Lower leg skin (tissue), 4 donors: ENCODE measurements around the gene UTP3. TPM values are rescaled to one million over a fixed set of nuclear protein-coding genes. Genes with fewer than 3 reads are reported as not detected.

Experiments
- DNase-seq, 2 donors: peaks; one replicate each; pipeline ENCODE4 v3.0.0-alpha.2; 2019; ENCODE audit warnings: low spot score in 2 of 2
- H3K4me3 ChIP-seq: fragments of 200-600 bp; sonication (generic); 2 replicates; pipeline ENCODE4 v1.5.1; 2017; ENCODE audit warnings: mild to moderate bottlenecking, low read depth; ENCODE audit not compliant: poor library complexity, severe bottlenecking
- POLR2A ChIP-seq, 2 donors: fragments of 450-650 bp; IDR thresholded peaks; one replicate each; pipeline ENCODE4 v1.6.1; 2016 to 2017; ENCODE audit warnings: antibody characterized with exemption in 2 of 2, mild to moderate bottlenecking in 1 of 2, moderate library complexity in 1 of 2
- WGBS, 2 donors: methylation state at CpG; one replicate each; pipeline ENCODE4 v1.1.5; 2018; 5-methylcytosine and 5-hydroxymethylcytosine counted together
- intact Hi-C: fragments of 100-400 bp; cut with DNase I; formaldehyde crosslinking; loops from one replicate; pipeline ENCODE4 v1.15.0; 2023; ENCODE audit warnings: low total_unique reads
- total RNA-seq, 4 donors: library from RNA; depleted of rRNA; stranded (reverse); fragments of >200 nt; gene quantifications; one replicate each; pipeline ENCODE4 v1.1.0, GENCODE V29; 2016
- TF ChIP-seq, protein P1 (sequence below), 3 donors: fragments of 450-650 bp; IDR thresholded peaks; one replicate each; pipeline ENCODE4 v1.5.1; 2016; ENCODE audit warnings: antibody characterized with exemption in 3 of 3, mild to moderate bottlenecking in 3 of 3, moderate library complexity in 2 of 3

UTP3 gene
- total RNA-seq, 4 donors from 2014 or later = 12.6 to 32.8 (median 17.6) TPM

DNA sequence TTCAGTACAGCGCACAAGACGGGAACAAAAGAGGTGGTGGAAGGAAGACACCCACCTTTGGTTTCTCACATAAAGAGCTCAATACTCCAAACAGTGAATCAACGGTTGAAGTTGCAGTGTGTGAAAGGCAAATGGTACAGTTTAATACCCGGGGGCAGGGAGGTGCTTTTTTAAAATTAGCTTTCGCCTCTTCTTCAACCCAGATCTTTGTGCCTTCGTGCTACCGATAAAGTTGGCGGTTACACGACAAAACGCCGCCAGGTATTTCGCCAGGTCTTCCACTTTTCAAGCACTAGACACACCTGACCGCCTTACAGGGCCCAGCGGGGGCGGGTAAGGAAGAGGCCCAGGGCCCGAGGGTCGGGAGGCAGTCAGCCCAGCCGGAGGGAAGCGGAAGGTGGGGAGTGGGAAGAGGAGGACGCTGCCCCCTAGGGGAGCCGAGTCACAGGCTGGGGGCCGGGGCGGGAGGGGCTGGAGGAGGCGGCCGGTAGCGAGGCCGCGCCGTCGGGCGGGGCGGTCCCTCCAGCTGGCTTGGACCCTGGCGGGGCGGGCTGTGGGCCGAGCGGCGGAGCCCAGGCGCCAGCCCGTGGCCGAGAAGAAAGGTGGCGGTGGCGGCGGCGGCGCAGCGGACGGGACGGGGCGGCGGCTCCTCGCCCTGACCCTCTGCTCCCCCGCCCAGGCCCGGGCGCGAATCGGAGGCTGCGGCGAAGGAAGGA lies 16.0 kb downstream of the UTP3 start:
- peak; percentile 67 to 95 for DNase-seq
- intact Hi-C loops = no loop called here
- TF ChIP-seq POLR2A (IDR thresholded peaks at IDR 0.05) = no peak
- TF ChIP-seq, protein P1, sequence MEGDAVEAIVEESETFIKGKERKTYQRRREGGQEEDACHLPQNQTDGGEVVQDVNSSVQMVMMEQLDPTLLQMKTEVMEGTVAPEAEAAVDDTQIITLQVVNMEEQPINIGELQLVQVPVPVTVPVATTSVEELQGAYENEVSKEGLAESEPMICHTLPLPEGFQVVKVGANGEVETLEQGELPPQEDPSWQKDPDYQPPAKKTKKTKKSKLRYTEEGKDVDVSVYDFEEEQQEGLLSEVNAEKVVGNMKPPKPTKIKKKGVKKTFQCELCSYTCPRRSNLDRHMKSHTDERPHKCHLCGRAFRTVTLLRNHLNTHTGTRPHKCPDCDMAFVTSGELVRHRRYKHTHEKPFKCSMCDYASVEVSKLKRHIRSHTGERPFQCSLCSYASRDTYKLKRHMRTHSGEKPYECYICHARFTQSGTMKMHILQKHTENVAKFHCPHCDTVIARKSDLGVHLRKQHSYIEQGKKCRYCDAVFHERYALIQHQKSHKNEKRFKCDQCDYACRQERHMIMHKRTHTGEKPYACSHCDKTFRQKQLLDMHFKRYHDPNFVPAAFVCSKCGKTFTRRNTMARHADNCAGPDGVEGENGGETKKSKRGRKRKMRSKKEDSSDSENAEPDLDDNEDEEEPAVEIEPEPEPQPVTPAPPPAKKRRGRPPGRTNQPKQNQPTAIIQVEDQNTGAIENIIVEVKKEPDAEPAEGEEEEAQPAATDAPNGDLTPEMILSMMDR (IDR thresholded peaks at IDR 0.05) = no peak
- peak overlapping the region; percentile 73 for H3K4me3 ChIP-seq
- WGBS, 2 donors = 1% methylated on average over 34 to 36 of the region's 58 CpGs

DNA sequence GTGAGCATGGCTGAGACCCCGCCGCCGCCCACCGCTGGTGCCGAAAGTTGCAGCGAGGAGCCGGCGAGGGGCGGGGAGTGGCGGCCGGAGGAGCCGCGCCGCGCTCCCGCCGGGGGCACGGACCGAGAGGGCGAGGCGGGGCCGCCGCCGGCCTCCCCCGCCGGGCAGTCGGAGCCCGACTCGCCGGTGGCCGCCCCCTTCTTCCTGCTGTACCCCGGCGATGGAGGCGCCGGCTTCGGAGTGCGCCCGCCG lies 16.5 kb downstream of the UTP3 start:
- intact Hi-C loops = no loop called here
- no peak for DNase-seq
- 0% methylated on average over 5 to 8 of the region's 39 CpGs for WGBS, 2 donors
- H3K4me3 ChIP-seq = peak overlapping the region; percentile 73
- TF ChIP-seq, protein P1 (IDR thresholded peaks at IDR 0.05) = no peak
- TF ChIP-seq POLR2A (IDR thresholded peaks at IDR 0.05) = no peak

DNA sequence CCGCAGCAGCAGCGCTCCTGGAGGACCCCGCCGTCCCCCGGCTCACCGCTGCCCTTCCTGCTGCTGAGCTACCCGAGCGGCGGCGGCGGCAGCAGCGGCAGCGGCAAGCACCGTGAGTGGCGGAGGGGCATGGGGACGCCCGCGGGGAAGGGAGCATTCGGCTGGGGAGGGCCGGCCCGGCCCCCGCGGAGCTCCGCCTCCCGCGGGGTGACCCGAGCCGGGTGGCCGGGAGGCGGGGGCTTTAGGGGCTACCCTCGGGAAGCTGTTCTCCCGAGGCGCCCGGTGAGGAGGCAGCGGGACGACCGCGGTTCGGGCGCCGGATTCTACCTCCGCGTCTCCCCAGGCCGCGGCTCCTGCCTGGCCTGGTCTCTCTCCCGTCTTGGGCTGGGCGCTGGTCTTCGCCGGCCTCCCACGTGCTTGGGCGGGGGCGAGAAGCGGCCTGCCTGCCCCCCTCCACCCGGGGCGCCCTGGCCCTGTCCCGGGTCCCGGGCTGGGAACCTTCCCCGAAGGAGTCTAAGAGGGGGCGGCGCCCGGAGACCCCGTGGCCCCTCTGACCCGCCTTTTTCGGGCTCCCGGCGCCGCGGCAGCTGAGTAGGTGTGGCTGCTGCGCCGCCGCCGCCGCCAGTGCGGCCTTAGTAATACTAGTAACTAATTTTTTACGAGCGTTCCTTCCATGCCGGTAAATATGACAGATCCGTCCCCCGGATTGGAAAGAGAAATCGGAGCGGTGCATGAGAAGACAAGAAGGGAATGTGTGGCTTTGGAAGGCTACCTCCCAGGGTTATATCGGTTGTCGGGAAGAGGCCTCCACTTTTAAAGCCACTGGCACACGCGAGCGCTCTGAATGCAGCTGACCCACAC lies 17.1 kb downstream of the UTP3 start:
- H3K4me3 ChIP-seq = peak overlapping the region; percentile 73
- peak; percentile 65 to 95 for DNase-seq
- no peak for TF ChIP-seq POLR2A (IDR thresholded peaks at IDR 0.05)
- TF ChIP-seq, protein P1 (IDR thresholded peaks at IDR 0.05) = no peak
- intact Hi-C loops = no loop called here
- 0 to 1% methylated on average over 39 to 55 of the region's 86 CpGs for WGBS, 2 donors

DNA sequence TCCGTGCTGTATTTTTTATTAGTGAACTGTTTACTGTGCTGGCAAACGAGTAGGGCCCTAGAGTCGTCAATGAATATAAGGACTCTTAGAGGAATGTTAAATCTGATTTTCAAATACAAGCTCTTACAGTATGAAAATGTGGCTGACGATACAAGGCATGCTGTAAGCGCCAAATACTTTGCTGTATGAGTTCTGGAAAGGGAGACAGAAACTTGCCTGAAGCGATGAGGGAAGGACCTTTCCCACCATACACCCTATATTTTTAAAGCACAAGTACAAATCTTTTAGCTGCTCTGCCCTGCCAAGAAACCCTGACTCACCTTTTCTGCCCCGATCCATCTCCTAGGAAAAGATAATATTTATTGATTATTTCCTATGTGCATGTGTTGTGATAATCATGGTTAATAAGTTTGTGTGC lies 17.7 kb downstream of the UTP3 start:
- WGBS, 2 donors = 3 to 8% methylated on average over 7 of the region's 7 CpGs
- peak overlapping the region; percentile 73 for H3K4me3 ChIP-seq
- intact Hi-C loops = no loop called here
- no peak for DNase-seq
- TF ChIP-seq POLR2A (IDR thresholded peaks at IDR 0.05) = no peak
- TF ChIP-seq, protein P1 (IDR thresholded peaks at IDR 0.05) = no peak

DNA sequence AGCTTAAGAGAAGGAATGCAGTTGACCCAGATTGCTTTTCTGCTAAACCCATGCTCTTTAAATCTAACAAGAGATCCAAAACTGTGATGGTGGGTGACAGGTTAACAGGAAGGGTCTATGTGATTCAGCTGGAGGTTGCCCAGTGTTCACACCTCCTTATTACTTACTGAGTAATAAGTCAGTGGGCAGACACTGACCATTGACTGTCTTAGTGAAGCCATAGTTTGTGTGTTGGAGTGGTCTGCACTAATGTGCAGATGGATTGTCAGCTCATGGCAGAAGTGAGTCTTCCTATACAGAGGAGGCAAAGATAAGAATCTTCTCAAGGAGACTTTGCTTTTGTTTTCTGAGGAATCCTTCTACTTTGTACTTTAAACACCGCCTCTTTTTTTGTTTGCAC lies 18.2 kb downstream of the UTP3 start:
- TF ChIP-seq, protein P1 (IDR thresholded peaks at IDR 0.05) = no peak
- TF ChIP-seq POLR2A (IDR thresholded peaks at IDR 0.05) = no peak
- no peak for DNase-seq
- no peak overlapping the region for H3K4me3 ChIP-seq
- intact Hi-C loops = no loop called here
- 53 to 65% methylated on average over 1 of the region's 1 CpG for whole genome bisulfite sequencing, 2 donors
